Motor neuron (in vitro differentiated cells): Measurements from ENCODE around the gene MIEN1. TPM values are rescaled to one million over a fixed set of nuclear protein-coding genes. Genes with fewer than 3 reads are reported as not detected.
"Not testable (repeated sequence)": the region's sequence is repeated elsewhere in the genome, so short reads cannot be mapped to it uniquely, and the experiment has no call there.

ENCODE experiments used
- ATAC-seq, 8 experiments: fragments of 200-7000 bp; cut with Tn5 transposase; replicated peaks in 6 of 8; 2 replicates each; pipeline ENCODE4 v1.8.0; 2021; ENCODE audit warnings: mild to moderate bottlenecking in 8 of 8, moderate library complexity in 8 of 8
- H3K27ac ChIP-seq, 2 donors: fragments of 250-450 bp; sonication (Bioruptor Pico); 2 replicates each; pipeline ENCODE4 v1.9.0; 2021; ENCODE audit warnings: antibody characterized with exemption in 2 of 2, mild to moderate bottlenecking in 2 of 2, moderate library complexity in 1 of 2
- H3K4me1 ChIP-seq, 2 donors: fragments of 250-450 bp; sonication (Bioruptor Pico); replicated peaks in 1 of 2; 2 replicates each; pipeline ENCODE4 v1.6.1; 2021; ENCODE audit warnings: antibody characterized with exemption in 2 of 2, mild to moderate bottlenecking in 2 of 2, moderate library complexity in 1 of 2
- H3K4me3 ChIP-seq, 5 donors: fragments of 250-450 bp; sonication (Bioruptor Pico); 2 replicates each; pipeline ENCODE4 v1.9.0; 2021; ENCODE audit warnings: antibody characterized with exemption in 5 of 5, mild to moderate bottlenecking in 5 of 5, moderate library complexity in 4 of 5
- WGBS, 10 experiments: fragments of 450-650 bp; shearing (Covaris generic); methylation state at CpG; one replicate each; pipeline ENCODE4 v1.0.0; 2022; 5-methylcytosine and 5-hydroxymethylcytosine counted together
- in situ Hi-C, 9 experiments: fragments of 400-800 bp; cut with MboI; loops; one replicate each; pipeline ENCODE4 v1.15.0; 2021; ENCODE audit warnings: low sequenced_read_pairs in 9 of 9, low pct_unique_long_range_greater_than_20kb in 2 of 9; ENCODE audit not compliant: unreplicated experiment in 9 of 9
- total RNA-seq, 8 experiments: library from RNA; unstranded; fragments of 300-600 nt; gene quantifications; 2 replicates each; pipeline versions ENCODE4 v1.2.3 to v1.2.4, GENCODE V29; 2022

The MIEN1 gene
- total RNA-seq, 8 experiments from 2014 or later = 27.2 to 59.3 (median 40.5) TPM

- Histone ChIP-seq H3K4me3 (peak overlapping the region; percentile 38 to 51 (median 50)), H3K4me1 (peaks cover 0 to 3% of the 10 kb centered on the region in 2 donors), H3K27ac (peak overlapping the region in 1 of 2 donors; percentile 63)
- WGBS, 10 experiments = 0 to 100% (median 63%) methylated on average over 1 to 6 of the region's 55 CpGs; no CpG with 5 or more reads in 3 of the 10 experiments
- ATAC-seq = peak in 6 of 8 experiments; percentile 23 to 43 (median 36)
- in situ Hi-C loops = loop anchor here in 1 of 9 experiments (10.0 kb wide), 1 partner anchor 129 kb away; the partner anchor contains the start of gene PPP1R1B
Observed at GRCh38 chr17:39753514-39754160, 23.3 kb upstream of the MIEN1 start.

- WGBS, 10 experiments = 50 to 100% (median 75%) methylated on average over 2 to 5 of the region's 13 CpGs; no CpG with 5 or more reads in 2 of the 10 experiments
- Histone ChIP-seq H3K27ac (no peak overlapping the region), H3K4me3 (no peak overlapping the region), H3K4me1 (peaks cover 0 to 3% of the 10 kb centered on the region in 2 donors)
- no peak for ATAC-seq
- in situ Hi-C loops = loop anchor here in 1 of 9 experiments (10.0 kb wide), 1 partner anchor 128 kb away; the partner anchor contains the start of gene PPP1R1B
Observed at GRCh38 chr17:39752241-39752881, 22.0 kb upstream of the MIEN1 start.

DNA sequence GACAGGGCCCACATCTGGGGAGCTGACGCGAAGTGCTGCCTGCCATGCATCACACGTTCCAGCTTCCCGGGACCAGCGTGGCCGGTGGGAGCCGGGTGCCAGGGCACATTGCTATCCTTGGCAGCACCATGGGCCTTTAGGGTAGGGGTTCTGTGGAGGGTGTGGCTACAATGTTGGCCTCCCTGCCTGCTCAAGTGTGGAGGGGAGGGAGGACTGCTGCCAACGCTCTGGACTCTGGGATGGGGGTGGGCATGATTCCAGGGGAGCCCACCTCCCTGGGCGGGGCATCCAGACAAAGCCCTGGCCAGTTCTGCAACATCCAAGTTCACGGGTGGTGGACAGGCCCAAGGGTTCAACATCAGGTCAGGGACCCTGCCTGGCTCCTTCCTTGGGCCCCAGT, 21.3 kb upstream of the MIEN1 start:
- no peak for ATAC-seq
- WGBS, 10 experiments = 0 to 80% methylated on average over 1 to 3 of the region's 10 CpGs; no CpG with 5 or more reads in 8 of the 10 experiments
- in situ Hi-C loops = loop anchor here in 1 of 9 experiments (10.0 kb wide), 1 partner anchor 127 kb away; the partner anchor contains the start of gene PPP1R1B
- Histone ChIP-seq H3K4me3 (no peak overlapping the region), H3K4me1 (peaks cover 0 to 3% of the 10 kb centered on the region in 2 donors), H3K27ac (no peak overlapping the region)

DNA sequence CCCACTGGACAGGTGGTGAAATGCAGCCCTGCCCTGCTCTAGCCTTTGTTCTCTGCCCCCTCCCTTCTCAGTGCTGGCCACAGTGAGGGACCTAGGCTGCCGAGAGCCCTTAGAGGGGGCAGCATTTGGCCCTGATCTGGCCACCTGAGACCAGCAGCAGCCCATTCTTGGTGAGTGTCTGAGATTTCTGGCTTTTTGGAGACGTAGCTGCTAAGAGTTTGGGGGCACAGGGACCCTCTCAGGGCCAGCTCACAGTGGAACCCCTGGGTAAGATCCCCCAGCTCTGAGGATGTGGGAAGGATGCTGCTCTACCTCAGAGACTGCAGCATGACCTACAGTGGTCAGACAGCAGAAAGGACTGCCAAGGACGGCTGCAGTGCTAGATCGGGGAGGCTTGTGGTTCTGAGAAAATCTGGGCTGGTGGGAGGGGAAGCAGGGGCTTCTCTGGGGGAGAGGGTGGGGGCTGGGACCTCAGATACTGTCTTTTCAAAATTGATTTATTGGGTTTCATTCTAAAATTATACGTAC, 20.7 kb upstream of the MIEN1 start:
- no peak overlapping the region for H3K27ac ChIP-seq
- ATAC-seq = no peak
- in situ Hi-C loops = loop anchor here in 1 of 9 experiments (10.0 kb wide), 1 partner anchor 126 kb away; the partner anchor contains the start of gene PPP1R1B

DNA sequence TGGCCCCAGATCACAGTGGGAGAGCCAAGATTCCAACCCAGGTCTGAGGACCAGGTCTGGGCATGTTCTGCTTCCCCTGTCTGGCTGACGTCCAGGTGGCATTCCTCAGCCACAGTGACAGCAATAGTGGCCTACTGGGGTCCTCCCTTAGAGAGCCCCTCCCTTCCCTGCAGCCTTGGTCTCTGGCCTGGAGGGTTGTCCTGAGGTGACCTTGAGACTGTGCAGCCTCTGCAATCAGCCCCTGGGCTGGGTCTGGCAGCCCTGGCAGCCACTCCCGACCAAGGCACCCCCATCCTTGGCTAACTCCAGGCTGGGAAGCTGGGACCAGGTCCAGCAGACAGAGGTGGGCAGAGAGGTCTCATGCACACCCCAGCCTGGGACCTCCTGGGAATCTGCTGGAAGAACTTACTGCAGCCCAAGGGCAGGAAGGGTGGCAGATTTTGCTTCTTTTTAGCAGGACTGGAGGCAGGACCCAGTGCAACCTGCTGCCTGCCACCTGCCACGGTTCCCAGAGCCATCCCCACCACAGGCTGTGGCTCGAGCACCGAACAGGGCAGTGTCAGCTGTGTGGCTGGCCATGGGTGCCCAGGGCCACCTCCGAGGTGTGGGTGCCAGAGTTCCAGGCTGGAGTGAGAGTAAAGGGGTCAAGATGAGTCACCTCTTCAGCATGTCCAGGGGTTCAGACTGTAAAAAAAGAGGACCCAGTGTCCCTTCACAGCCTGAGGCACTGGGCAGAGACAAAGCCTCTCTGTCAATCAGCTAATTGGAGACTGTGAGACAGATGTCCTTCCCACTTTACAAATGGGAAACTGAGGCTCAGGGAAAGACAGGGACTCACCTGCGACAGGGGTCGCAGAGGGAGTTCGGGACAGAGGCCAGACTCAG, 20.0 kb upstream of the MIEN1 start:
- in situ Hi-C loops = loop anchor here in 1 of 9 experiments (10.0 kb wide), 1 partner anchor 126 kb away; the partner anchor contains the start of gene PPP1R1B
- 0 to 90% (median 73%) methylated on average over 1 to 5 of the region's 9 CpGs; no CpG with 5 or more reads in 3 of the 10 experiments for WGBS, 10 experiments
- peaks cover 0 to 3% of the 10 kb centered on the region in 2 donors for H3K4me1 ChIP-seq

More for the DNA sequence above, 20.7 kb upstream of the MIEN1 start:
- 0 to 90% (median 82%) methylated on average over 1 to 3 of the region's 5 CpGs; no CpG with 5 or more reads in 5 of the 10 experiments for WGBS, 10 experiments
- H3K4me1 ChIP-seq = peaks cover 0 to 3% of the 10 kb centered on the region in 2 donors
- H3K4me3 ChIP-seq = no peak overlapping the region

GRCh38 chr17:39748444-39749034, 18.2 kb upstream of the MIEN1 start:
- not testable (repeated sequence) for ATAC-seq, H3K27ac ChIP-seq, H3K4me3 ChIP-seq, H3K4me1 ChIP-seq
- in situ Hi-C loops = loop anchor here in 1 of 9 experiments (25.0 kb wide), 1 partner anchor 136 kb away; the partner anchor contains the start of gene NEUROD2
- 43 to 100% (median 83%) methylated on average over 1 to 7 of the region's 8 CpGs; no CpG with 5 or more reads in 2 of the 10 experiments for WGBS, 10 experiments

More for the DNA sequence above, 20.0 kb upstream of the MIEN1 start:
- no peak for ATAC-seq
- Histone ChIP-seq H3K27ac (no peak overlapping the region), H3K4me3 (no peak overlapping the region)

GRCh38 chr17:39747745-39748144, 17.4 kb upstream of the MIEN1 start:
- H3K4me3 ChIP-seq = no peak overlapping the region
- WGBS, 10 experiments = 20 to 100% (median 72%) methylated on average over 1 to 4 of the region's 4 CpGs; no CpG with 5 or more reads in 6 of the 10 experiments
- ATAC-seq = no peak
- H3K4me1 ChIP-seq = no peaks in the 10 kb centered on the region
- H3K27ac ChIP-seq = no peak overlapping the region
- in situ Hi-C loops = loop anchor here in 1 of 9 experiments (25.0 kb wide), 1 partner anchor 135 kb away; the partner anchor contains the start of gene NEUROD2

DNA sequence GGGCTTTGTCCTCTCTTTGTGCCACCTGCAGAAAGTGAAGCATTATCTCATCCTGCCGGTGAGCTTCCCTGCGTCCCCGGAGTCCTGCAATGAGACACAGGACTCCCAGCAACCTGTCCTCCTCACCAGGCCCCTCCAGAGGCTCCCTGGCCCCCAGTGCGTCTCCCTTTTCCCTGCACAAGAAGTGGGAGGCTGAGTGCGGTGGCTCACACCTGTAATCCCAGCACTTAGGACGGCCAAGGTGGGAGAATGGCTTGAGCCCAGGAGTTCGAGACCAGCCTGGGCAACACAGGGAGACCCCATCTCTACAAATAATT, 15.8 kb upstream of the MIEN1 start:
- Histone ChIP-seq H3K27ac (no peak overlapping the region), H3K4me3 (no peak overlapping the region), H3K4me1 (no peaks in the 10 kb centered on the region)
- no peak for ATAC-seq
- WGBS, 10 experiments = 67 to 100% (median 98%) methylated on average over 1 to 5 of the region's 7 CpGs; no CpG with 5 or more reads in 3 of the 10 experiments
- in situ Hi-C loops = loop anchor here in 1 of 9 experiments (25.0 kb wide), 1 partner anchor 134 kb away; the partner anchor contains the start of gene NEUROD2

DNA sequence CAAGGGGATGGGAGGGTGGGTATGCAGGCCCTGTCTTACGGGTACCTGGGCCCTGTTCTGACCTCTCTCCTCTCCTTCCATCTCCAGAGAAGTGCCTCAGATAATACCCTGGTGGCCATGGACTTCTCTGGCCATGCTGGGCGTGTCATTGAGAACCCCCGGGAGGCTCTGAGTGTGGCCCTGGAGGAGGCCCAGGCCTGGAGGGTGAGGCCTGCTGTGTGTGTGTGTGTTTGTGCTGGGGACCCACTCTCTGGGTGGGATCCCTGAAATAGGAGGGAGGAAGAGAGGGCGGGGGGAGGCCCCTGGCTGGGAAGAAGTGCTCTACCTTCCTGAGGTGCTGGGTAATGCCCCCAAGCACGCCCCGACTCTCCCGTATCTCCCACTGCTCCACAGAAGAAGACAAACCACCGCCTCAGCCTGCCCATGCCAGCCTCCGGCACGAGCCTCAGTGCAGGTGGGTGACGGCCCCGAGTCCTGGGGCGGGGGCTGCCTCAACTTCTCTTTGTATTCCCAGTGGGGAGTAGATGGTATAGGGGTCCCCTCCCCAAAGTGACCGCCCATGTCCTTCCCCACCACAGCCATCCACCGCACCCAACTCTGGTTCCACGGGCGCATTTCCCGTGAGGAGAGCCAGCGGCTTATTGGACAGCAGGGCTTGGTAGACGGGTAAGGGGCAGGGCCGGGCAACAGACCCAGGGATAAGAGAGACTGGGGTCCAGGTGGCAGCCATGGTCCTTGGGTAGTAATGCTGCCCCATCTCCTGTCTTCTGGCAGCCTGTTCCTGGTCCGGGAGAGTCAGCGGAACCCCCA, 15.2 kb upstream of the MIEN1 start:
- WGBS, 10 experiments = 80 to 90% (median 80%) methylated on average over 1 to 2 of the region's 23 CpGs; no CpG with 5 or more reads in 5 of the 10 experiments
- H3K27ac ChIP-seq = no peak overlapping the region

DNA sequence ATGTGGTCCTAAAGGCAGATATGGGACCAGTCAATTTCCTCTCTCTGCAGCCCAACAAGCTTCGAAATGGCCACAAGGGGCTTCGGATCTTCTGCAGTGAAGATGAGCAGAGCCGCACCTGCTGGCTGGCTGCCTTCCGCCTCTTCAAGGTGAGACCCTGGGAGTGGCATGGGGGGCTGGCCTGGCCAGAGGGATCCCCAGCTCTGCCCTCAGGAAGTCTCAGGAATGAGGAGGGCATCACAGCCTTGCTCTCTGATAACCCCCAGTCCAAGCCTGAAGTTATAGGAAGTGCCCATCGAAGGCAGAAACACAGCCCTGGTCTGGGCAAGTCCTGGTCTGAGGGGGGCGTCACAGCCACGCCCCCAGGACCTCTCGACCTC, 14.5 kb upstream of the MIEN1 start:
- no peak overlapping the region for H3K4me3 ChIP-seq
- in situ Hi-C loops = loop anchor here in 1 of 9 experiments (25.0 kb wide), 1 partner anchor 133 kb away; the partner anchor contains the start of gene NEUROD2
- H3K27ac ChIP-seq = no peak overlapping the region
- WGBS, 10 experiments = 20 to 84% (median 58%) methylated on average over 1 to 3 of the region's 8 CpGs; no CpG with 5 or more reads in 7 of the 10 experiments
- no peak for ATAC-seq
- H3K4me1 ChIP-seq = peaks cover 0 to 9% of the 10 kb centered on the region in 2 donors

More for the DNA sequence above, 15.2 kb upstream of the MIEN1 start:
- Histone ChIP-seq H3K4me3 (no peak overlapping the region), H3K4me1 (peaks cover 0 to 2% of the 10 kb centered on the region in 2 donors)
- in situ Hi-C loops = loop anchor here in 1 of 9 experiments (25.0 kb wide), 1 partner anchor 133 kb away; the partner anchor contains the start of gene NEUROD2
- ATAC-seq = no peak
